H4 (cell line): Measurements from ENCODE around the gene NFATC4. TPM values are rescaled to one million over a fixed set of nuclear protein-coding genes. Genes with fewer than 3 reads are reported as not detected.
"Not testable (repeated sequence)": the region's sequence is repeated elsewhere in the genome, so short reads cannot be mapped to it uniquely, and the experiment has no call there.

Experiments
- DNase-seq: peaks from one replicate; pipeline ENCODE4 v3.0.0-alpha.2; 2015; ENCODE audit warnings: low spot score
- total RNA-seq: library from RNA; depleted of rRNA; stranded (reverse); fragments of >200 nt; shearing (Covaris generic); gene quantifications from 2 replicates; pipeline ENCODE4 v1.2.3, GENCODE V29; 2014

NFATC4 gene
- total RNA-seq, 1 experiment from 2014 or later: 9.5 TPM

GRCh38 chr14:24368212-24368561 is 203 bp downstream of the NFATC4 start:
- DNase-seq: no peak

GRCh38 chr14:24368562-24369252 is 723 bp downstream of the NFATC4 start:
- peak; percentile 52 for DNase-seq

- no peak for DNase-seq
Measured at GRCh38 chr14:24369463-24369862, 1.5 kb downstream of the NFATC4 start.

GRCh38 chr14:24369907-24370687 is 2.1 kb downstream of the NFATC4 start:
- no peak for DNase-seq

GRCh38 chr14:24370748-24371147 is 2.8 kb downstream of the NFATC4 start:
- no peak for DNase-seq

GRCh38 chr14:24371605-24372004 is 3.6 kb downstream of the NFATC4 start:
- not testable (repeated sequence) for DNase-seq

- no peak for DNase-seq
Measured at GRCh38 chr14:24372701-24373416, 4.9 kb downstream of the NFATC4 start.

GRCh38 chr14:24376448-24377070 is 8.6 kb downstream of the NFATC4 start:
- DNase-seq: no peak

- no peak for DNase-seq
Measured at GRCh38 chr14:24377126-24377525, 9.1 kb downstream of the NFATC4 start.

GRCh38 chr14:24377657-24378056 is 9.7 kb downstream of the NFATC4 start:
- no peak for DNase-seq

- no peak for DNase-seq
Measured at GRCh38 chr14:24378327-24378726, 10.3 kb downstream of the NFATC4 start.

GRCh38 chr14:24378981-24379906 is 11.3 kb downstream of the NFATC4 start:
- DNase-seq: no peak

- no peak for DNase-seq
Measured at GRCh38 chr14:24379907-24380730, 12.1 kb downstream of the NFATC4 start.

GRCh38 chr14:24381363-24382063 is 13.5 kb downstream of the NFATC4 start:
- DNase-seq: no peak

GRCh38 chr14:24382064-24382371 is 14.0 kb downstream of the NFATC4 start:
- DNase-seq: no peak

- DNase-seq: no peak
Measured at GRCh38 chr14:24384169-24384568, 16.2 kb downstream of the NFATC4 start.

- DNase-seq: no peak
Measured at GRCh38 chr14:24385524-24385923, 17.5 kb downstream of the NFATC4 start.

GRCh38 chr14:24387009-24387345 is 19.0 kb downstream of the NFATC4 start:
- DNase-seq: no peak

GRCh38 chr14:24387579-24387978 is 19.6 kb downstream of the NFATC4 start:
- DNase-seq: not testable (repeated sequence)
